Epithelial cell of proximal tubule (primary cell): ENCODE measurements around the gene EDEM1. TPM values are rescaled to one million over a fixed set of nuclear protein-coding genes. Genes with fewer than 3 reads are reported as not detected.

Experiments
- DNase-seq: peaks from one replicate; pipeline ENCODE4 v3.0.0-alpha.2; 2011; ENCODE audit warnings: low read depth
- H3K4me3 ChIP-seq: 2 replicates; pipeline ENCODE4 v1.5.1; 2011; ENCODE audit warnings: low read depth, mild to moderate bottlenecking, low read length
- total RNA-seq: library from RNA; depleted of rRNA; stranded (reverse); fragments of >200 nt; gene quantifications from 2 replicates; pipeline ENCODE4 v1.2.3, GENCODE V29; 2015
- TF ChIP-seq, protein P1 (sequence below): conservative IDR thresholded peaks from 2 replicates; pipeline ENCODE4 v1.5.1; 2012; ENCODE audit warnings: low read depth, mild to moderate bottlenecking, low read length

Gene EDEM1
- total RNA-seq, 1 donor from 2014 or later, result 50.6 TPM

DNA sequence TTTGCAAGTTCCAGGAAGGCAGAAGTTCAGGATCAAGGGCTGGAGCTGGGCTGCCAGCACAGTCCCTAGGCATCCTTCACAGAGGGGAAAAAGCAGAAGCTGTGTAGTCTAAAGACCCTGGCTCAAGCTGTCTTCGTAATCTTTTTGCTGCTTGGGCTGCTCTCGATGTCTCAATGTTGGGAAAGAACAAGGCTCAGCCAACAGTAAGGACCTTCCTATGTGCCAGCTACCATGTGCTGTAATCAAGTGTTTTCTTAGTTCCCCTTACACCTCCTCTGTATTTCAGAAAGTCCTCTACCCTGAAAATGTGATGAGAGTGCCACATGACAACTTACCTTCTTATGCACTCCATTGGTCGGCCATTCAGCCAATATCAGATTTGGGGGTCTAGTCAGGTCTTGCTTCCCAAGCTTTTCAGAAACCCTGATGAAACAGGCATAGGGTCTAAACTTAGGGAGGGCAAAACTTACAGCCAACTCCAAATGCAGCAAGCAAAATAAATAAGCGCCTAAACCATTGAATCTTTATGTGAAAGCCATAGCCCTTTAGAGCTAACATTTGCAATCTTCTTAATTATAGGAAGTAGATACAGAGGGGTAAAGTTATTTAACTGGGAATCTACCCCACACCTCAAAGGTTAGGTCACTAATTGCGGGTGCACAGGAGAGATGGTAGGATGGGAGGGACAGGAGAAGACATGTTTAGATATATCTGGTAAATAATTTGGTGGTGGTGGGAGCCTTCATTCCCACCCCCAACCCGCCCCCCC lies 1.2 kb upstream of the EDEM1 start:
- DNase-seq, result no peak
- TF ChIP-seq, protein P1, sequence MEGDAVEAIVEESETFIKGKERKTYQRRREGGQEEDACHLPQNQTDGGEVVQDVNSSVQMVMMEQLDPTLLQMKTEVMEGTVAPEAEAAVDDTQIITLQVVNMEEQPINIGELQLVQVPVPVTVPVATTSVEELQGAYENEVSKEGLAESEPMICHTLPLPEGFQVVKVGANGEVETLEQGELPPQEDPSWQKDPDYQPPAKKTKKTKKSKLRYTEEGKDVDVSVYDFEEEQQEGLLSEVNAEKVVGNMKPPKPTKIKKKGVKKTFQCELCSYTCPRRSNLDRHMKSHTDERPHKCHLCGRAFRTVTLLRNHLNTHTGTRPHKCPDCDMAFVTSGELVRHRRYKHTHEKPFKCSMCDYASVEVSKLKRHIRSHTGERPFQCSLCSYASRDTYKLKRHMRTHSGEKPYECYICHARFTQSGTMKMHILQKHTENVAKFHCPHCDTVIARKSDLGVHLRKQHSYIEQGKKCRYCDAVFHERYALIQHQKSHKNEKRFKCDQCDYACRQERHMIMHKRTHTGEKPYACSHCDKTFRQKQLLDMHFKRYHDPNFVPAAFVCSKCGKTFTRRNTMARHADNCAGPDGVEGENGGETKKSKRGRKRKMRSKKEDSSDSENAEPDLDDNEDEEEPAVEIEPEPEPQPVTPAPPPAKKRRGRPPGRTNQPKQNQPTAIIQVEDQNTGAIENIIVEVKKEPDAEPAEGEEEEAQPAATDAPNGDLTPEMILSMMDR, result no peak
- peak overlapping the region; percentile 59 for H3K4me3 ChIP-seq

DNA sequence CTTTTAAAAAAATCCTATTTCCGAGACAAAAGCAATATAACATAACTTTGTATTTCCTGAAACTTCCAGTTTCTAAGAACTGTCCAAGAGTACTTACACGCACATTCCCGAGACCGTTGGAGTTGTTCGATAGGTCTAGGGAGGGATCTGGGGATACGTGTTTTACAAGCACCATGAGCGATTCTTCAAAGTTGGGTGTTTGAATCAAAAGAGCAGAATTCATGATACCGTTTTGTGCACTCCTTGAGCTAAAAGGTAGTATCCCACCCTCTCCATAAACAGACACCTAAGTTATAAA lies 700 bp upstream of the EDEM1 start:
- no peak for DNase-seq
- peak overlapping the region; percentile 59 for H3K4me3 ChIP-seq
- TF ChIP-seq, protein P1, result no peak

DNA sequence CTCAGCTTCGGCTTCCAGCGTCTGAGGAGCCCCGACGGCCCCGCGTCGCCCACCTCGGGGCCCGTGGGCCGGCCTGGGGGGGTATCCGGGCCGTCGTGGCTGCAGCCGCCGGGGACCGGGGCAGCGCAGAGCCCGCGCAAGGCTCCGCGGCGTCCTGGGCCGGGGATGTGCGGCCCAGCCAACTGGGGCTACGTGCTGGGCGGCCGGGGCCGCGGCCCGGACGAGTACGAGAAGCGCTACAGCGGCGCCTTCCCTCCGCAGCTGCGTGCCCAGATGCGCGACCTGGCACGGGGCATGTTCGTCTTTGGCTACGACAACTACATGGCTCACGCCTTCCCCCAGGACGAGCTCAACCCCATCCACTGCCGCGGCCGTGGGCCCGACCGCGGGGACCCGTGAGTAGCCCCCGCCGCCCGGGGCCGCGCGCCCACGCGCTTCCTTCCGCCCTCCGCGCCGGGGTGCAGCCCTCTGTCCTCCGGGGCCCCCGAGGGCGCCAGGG lies 462 bp downstream of the EDEM1 start:
- no peak for DNase-seq
- TF ChIP-seq, protein P1, result no peak
- H3K4me3 ChIP-seq, result peak overlapping the region; percentile 94

DNA sequence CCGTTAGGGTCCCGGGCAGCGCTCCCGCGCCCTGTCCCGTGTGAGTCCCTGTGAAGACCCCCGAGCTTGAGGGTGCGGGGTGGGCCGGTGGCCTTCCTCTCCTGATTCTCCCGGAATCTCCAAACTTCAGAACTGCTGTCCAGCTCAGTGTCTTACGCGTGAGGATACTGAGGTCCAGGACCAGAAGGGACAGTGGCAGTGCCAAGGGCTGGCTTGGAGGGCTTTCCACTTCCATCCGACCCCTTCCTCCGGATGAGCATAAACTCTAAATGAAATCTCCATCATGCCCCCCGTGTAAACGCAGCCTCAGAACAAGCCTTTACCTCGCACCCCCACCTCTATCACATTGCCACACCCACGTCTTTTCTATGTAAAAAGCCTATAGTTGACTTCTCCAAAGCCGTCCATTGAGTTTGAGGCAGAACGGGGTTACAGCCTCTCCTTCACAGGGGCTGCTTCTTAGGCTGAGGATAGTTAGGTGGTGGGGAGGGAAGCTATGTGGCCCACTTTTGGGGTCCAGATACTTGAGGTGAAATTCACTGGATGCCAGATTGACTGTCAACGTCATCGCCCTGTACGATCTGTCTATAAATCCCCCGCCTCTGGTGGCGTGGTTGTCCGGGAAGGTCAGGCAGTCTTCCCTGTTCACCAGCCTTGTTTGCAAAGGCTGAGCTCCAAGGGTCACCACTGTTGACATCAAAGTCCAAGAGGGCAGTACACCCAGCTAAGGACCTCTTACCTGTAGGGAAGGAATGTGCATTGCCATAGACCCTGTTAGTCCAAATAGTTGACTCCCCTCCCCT lies 1.1 kb downstream of the EDEM1 start:
- H3K4me3 ChIP-seq, result peak overlapping the region; percentile 94
- DNase-seq, result no peak
- TF ChIP-seq, protein P1, result no peak

DNA sequence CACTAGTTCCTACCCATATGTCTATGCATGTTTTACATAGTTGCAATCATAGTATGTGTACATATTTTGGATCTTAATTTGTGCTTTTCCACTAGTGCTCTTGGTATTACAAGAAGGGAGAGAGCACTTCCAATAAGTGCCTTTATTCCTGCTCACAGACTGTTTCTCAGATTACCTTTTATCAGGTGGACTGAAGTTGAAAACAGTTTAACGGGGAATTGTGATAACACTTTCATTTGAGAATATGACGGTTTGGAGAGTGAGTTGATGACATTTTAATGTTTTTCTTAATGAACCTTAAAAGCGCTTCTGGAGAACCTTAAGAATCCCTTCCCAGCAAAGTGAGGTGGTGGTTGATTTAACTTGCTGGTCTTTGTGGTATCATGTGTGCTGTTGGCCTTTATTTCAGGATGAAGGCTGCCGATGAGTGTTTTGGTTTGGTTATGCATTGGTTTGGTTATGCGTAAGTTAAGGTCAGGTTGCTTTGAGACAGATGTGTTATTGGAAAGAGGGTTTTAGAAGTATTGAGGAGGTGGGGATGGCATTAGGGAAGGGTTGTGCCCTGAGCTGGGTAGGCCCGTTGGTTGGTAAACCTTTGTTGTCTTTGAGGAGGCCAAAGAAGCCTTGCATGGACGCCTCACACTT lies 2.8 kb downstream of the EDEM1 start:
- H3K4me3 ChIP-seq, result peak overlapping the region; percentile 18
- no peak for DNase-seq

DNA sequence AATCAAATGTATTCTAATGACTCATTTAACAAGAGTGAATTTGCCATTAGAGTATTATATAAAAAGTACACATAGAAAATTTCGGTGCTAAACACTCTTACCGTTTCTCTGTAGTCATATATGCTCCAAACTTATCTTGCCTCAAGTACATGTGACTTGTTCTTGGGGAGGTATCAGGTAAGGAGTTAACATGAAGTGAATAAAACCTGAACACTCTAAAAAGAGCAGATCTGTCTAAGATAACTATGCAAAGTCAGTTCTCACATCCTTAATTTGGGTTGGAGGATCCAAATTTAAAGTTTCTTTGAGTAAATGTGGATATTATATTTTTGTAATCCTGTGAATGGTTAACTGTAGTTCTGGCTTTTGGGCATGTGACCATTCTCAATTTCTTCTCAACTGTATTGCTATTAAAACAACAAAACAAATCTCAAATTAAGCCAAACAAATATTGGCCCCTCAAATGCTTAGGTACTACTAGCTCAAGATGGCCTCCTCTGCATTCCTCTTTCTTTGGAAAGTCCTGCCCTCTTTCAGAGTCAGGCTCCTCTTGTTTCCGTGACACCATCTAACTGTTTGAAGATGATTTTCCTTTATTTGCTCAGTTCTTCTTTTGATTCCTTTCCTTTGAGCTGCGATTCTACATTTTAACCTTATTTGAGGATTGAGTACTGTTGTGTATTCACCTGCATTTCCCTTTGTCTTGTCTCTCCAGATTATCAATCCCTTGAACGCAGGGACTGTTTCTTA lies 4.2 kb downstream of the EDEM1 start:
- H3K4me3 ChIP-seq, result no peak overlapping the region
- TF ChIP-seq, protein P1, result no peak

More for the DNA sequence above, 2.8 kb downstream of the EDEM1 start:
- TF ChIP-seq, protein P1, result no peak

More for the DNA sequence above, 4.2 kb downstream of the EDEM1 start:
- DNase-seq, result no peak
